HG03342 (cell line): ENCODE measurements around the gene TAF7.
"Not testable (repeated sequence)": the region's sequence is repeated elsewhere in the genome, so short reads cannot be mapped to it uniquely, and the experiment has no call there.

ENCODE experiments used
- ATAC-seq: cut with Tn5 transposase; IDR thresholded peaks from one replicate; pipeline ENCODE4 v1.9.1; 2021; ENCODE audit warnings: mild to moderate bottlenecking, moderate library complexity; ENCODE audit not compliant: unreplicated experiment

Gene TAF7, protein sequence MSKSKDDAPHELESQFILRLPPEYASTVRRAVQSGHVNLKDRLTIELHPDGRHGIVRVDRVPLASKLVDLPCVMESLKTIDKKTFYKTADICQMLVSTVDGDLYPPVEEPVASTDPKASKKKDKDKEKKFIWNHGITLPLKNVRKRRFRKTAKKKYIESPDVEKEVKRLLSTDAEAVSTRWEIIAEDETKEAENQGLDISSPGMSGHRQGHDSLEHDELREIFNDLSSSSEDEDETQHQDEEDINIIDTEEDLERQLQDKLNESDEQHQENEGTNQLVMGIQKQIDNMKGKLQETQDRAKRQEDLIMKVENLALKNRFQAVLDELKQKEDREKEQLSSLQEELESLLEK

GRCh38 chr5:141320225-141321169 lies at the start of gene TAF7:
TSS of gene TAF7 (minus strand) at chr5:141320784. CDS start at chr5:141320044, 740 bp downstream.
- peak; percentile 92 for ATAC-seq

- no peak for ATAC-seq
These were observed 45.7 kb upstream of the TAF7 start for GRCh38 chr5:141366016-141366896.

- no peak for ATAC-seq
These were observed 43.5 kb upstream of the TAF7 start, which contains the start of gene PCDHGA5 for GRCh38 chr5:141363952-141364660. TSS of gene PCDHGA5 (plus strand) at chr5:141364162. CDS start at chr5:141364331, 169 bp downstream.

DNA sequence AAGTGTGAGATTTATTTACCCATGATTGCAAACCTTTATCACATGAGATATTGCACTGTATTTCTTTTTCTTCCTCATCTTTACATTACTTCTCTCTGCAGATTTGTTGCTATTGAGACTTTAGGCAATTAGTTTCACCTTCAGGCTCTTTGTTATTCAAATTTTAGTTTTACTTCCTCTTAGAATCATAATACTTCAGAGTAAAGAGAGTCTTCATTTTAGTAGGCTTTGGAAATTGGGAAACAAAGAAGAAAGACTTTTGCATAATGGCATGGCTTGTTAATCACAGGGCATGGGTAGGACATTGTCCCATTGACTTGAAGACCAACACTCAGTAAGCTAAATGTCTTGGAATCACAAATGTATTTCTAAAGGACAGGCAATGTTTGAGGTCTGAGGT lies 42.1 kb upstream of the TAF7 start:
- no peak for ATAC-seq

- no peak for ATAC-seq
These were observed 40.1 kb upstream of the TAF7 start for GRCh38 chr5:141360685-141361084.

DNA sequence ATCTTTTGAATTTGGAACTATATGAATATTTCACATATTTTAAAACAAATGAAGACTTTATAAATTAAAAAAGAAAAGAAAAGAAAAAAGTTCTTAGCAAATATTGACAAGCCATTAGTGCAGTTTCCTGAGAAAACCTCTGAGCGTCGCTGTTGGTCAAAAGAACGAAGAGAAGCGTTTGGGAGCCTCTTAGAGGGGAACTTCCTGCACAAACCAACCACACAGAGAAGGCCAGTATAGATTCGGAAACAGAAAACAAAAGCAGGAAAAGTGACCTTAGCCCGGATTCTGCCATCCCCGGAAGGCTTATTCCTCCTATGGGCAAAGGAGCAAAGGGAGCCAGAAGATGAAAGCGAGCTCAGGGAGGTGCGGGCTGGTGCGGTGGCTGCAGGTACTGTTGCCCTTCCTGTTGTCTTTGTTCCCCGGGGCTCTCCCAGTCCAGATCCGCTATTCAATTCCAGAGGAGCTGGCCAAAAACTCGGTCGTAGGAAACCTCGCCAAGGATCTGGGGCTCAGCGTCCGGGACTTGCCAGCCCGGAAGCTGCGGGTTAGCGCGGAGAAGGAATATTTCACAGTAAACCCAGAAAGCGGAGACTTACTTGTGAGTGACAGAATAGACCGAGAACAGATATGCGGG lies 39.3 kb upstream of the TAF7 start, which contains the start of gene PCDHGB2:
Gene PCDHGB2 (plus strand): TSS at position 205 of the 637 bp plus-strand sequence. CDS start 142 bp downstream, at position 347.
- no peak for ATAC-seq

- ATAC-seq, result no peak
These were observed 36.4 kb upstream of the TAF7 start for GRCh38 chr5:141356950-141357349.

GRCh38 chr5:141356133-141356532 lies 35.5 kb upstream of the TAF7 start:
- ATAC-seq, result no peak

DNA sequence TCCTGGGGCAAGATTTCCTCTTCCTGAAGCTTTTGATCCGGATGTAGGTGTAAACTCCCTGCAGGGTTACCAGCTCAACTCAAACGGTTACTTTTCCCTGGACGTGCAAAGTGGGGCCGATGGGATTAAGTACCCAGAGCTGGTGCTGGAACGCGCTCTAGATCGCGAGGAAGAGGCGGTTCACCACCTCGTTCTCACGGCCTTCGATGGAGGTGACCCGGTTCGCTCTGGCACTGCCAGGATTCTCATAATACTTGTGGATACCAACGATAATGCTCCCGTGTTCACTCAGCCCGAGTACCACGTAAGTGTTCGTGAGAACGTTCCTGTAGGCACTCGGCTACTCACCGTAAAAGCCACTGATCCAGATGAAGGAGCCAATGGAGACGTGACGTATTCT lies 35.1 kb upstream of the TAF7 start:
- ATAC-seq, result no peak

- no peak for ATAC-seq
These were observed 34.4 kb upstream of the TAF7 start, which contains the start of gene PCDHGA4 for GRCh38 chr5:141354900-141355469. TSS of gene PCDHGA4 (plus strand) at chr5:141355021. CDS start at chr5:141355108, 87 bp downstream.

DNA sequence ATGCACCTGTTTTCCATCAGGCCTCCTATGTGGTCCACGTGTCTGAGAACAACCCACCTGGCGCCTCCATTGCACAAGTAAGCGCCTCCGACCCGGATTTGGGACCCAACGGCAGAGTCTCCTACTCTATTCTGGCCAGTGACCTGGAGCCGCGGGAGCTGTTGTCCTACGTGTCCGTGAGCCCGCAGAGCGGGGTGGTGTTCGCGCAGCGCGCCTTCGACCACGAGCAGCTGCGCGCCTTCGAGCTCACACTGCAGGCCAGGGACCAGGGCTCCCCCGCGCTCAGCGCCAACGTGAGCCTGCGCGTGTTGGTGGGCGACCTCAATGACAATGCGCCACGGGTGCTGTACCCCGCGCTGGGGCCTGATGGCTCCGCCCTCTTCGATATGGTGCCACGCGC lies 31.0 kb upstream of the TAF7 start:
- no peak for ATAC-seq

- ATAC-seq, result no peak
These were observed 29.5 kb upstream of the TAF7 start, which contains the start of gene PCDHGB1 for GRCh38 chr5:141349917-141350619. TSS of gene PCDHGB1 (plus strand) at chr5:141350099. CDS start at chr5:141350261, 162 bp downstream.

GRCh38 chr5:141346017-141346416 lies 25.4 kb upstream of the TAF7 start:
- not testable (repeated sequence) for ATAC-seq

DNA sequence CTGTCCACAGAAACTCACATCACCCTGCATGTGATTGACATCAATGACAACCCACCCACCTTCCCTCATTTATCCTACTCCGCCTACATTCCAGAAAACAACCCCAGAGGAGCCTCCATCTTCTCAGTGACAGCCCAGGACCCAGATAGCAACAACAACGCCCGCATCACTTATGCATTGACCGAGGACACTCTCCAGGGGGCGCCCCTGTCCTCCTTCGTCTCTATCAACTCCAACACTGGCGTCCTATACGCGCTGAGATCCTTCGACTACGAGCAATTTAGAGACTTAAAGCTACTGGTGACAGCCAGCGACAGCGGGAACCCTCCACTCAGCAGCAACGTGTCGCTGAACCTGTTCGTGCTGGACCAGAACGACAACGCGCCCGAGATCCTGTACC lies 24.7 kb upstream of the TAF7 start:
- ATAC-seq, result no peak

DNA sequence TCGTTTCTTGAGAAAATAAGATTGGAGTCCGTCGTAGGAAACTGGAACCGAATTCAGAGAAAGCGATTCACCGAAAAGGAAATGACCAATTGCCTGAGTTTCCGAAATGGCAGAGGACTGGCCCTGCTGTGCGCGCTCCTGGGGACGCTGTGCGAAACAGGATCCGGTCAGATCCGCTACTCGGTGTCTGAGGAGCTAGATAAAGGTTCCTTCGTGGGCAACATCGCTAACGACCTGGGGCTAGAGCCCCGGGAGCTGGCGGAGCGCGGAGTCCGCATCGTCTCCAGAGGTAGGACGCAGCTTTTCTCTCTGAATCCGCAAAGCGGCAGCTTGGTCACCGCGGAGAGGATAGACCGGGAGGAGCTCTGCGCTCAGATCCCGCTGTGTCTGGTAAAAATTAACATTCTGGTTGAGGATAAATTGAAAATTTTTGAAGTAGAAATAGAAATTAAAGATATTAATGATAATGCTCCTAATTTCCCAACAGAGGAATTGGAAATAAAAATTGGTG lies 23.4 kb upstream of the TAF7 start:
- no peak for ATAC-seq

DNA sequence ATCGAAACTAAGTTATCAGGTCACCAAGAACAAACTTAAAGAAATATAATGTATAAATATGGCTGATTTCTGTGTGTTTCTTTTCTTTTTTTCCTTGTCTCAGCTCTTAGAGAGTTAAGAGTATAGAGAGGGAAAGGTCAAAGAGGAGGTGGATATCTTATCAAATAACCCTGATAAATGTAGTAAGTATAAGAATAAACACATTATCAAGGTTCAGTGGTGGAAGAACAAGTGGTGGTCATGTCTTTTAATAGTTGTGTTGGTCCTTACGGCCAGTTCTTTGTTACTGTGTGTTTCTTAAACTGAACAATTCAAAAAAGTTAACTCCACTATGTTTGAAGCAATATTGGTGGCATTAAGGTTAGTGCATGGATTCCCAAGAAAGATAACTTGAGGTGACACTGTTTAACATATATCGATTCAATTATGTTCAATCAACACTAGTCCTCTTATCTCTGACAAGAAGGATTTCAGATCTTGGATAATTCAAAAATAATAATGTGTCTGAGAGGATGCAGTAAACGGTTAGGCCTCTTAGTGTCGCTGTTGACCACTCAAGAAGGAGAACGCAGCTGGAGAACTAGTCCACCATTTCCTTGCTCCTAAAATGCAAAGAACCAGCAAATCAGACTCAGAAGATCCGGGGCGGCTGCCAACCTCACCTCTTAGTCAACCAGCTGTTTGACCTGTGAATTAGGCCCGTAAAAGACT lies 22.8 kb upstream of the TAF7 start, which contains the start of gene PCDHGA3:
Gene PCDHGA3 (plus strand): TSS at position 588 of the 711 bp plus-strand sequence. CDS start 205 bp downstream, outside the sequence.
- no peak for ATAC-seq

- ATAC-seq, result no peak
These were observed 22.2 kb upstream of the TAF7 start for GRCh38 chr5:141342773-141343172.
